Loucy (cell line): ENCODE results near the gene BEX2.

ENCODE experiments used
- H2AFZ ChIP-seq: fragments of 200-600 bp; sonication (generic); 2 replicates; pipeline ENCODE4 v1.6.0; 2016; ENCODE audit warnings: antibody characterized with exemption, mild to moderate bottlenecking, low read length, moderate library complexity
- H3F3A ChIP-seq: fragments of 200-600 bp; 2 replicates; pipeline ENCODE4 v1.6.0; 2016; ENCODE audit warnings: antibody characterized with exemption, low read depth, mild to moderate bottlenecking
- H3K27me3 ChIP-seq: fragments of 200-600 bp; sonication (generic); 2 replicates; pipeline ENCODE4 v1.6.1; 2014; ENCODE audit warnings: low read length, mild to moderate bottlenecking; ENCODE audit not compliant: insufficient read depth, poor library complexity, severe bottlenecking
- H3K36me3 ChIP-seq: fragments of 200-600 bp; sonication (generic); 2 replicates; pipeline ENCODE4 v1.6.1; 2016; ENCODE audit warnings: low read length; ENCODE audit not compliant: insufficient read depth
- H3K4me1 ChIP-seq: fragments of 200-600 bp; sonication (generic); 2 replicates; pipeline ENCODE4 v1.5.1; 2014; ENCODE audit warnings: low read length, mild to moderate bottlenecking; ENCODE audit not compliant: insufficient read depth, poor library complexity, severe bottlenecking
- H3K4me2 ChIP-seq: fragments of 200-600 bp; sonication (generic); 2 replicates; pipeline ENCODE4 v1.6.0; 2014; ENCODE audit warnings: antibody characterized with exemption, low read length, low read depth, mild to moderate bottlenecking; ENCODE audit not compliant: poor library complexity, severe bottlenecking
- H3K4me3 ChIP-seq: fragments of 200-600 bp; sonication (generic); 2 replicates; pipeline ENCODE4 v1.5.1; 2014; ENCODE audit warnings: low read length, mild to moderate bottlenecking, mixed read lengths; ENCODE audit not compliant: poor library complexity, severe bottlenecking
- H3K79me2 ChIP-seq: fragments of 200-600 bp; sonication (generic); 2 replicates; pipeline ENCODE4 v1.6.1; 2014; ENCODE audit warnings: low read length; ENCODE audit not compliant: insufficient read depth
- H3K9ac ChIP-seq: fragments of 200-600 bp; sonication (generic); 2 replicates; pipeline ENCODE4 v1.6.0; 2014; ENCODE audit warnings: mild to moderate bottlenecking, low read depth, low read length, moderate library complexity; ENCODE audit not compliant: poor library complexity, severe bottlenecking
- H3K9me2 ChIP-seq: fragments of 200-600 bp; sonication (generic); replicated peaks from 2 replicates; pipeline ENCODE4 v1.6.1; 2016; ENCODE audit warnings: low read depth, low read length, mixed read lengths
- H3K9me3 ChIP-seq: fragments of 200-600 bp; sonication (generic); 2 replicates; pipeline ENCODE4 v1.6.1; 2014; ENCODE audit warnings: mild to moderate bottlenecking, antibody characterized with exemption, low read length, low read depth; ENCODE audit not compliant: insufficient read depth
- H4K20me1 ChIP-seq: fragments of 200-600 bp; sonication (generic); 2 replicates; pipeline ENCODE4 v1.6.0; 2014; ENCODE audit warnings: antibody characterized with exemption, low read length, mild to moderate bottlenecking; ENCODE audit not compliant: insufficient read depth, poor library complexity, severe bottlenecking
- EZH2phosphoT487 ChIP-seq: fragments of 200-600 bp; IDR thresholded peaks from 2 replicates; pipeline ENCODE4 v1.6.1; 2018; ENCODE audit warnings: antibody characterized with exemption, mild to moderate bottlenecking, moderate library complexity, borderline replicate concordance
- TF ChIP-seq, protein P1 (sequence below): fragments of 200-600 bp; sonication (generic); conservative IDR thresholded peaks from 2 replicates; pipeline ENCODE4 v1.5.1; 2014; ENCODE audit warnings: mild to moderate bottlenecking, antibody characterized with exemption, low read length

Gene BEX2

GRCh38 chrX:103357871-103358270 is 47.1 kb upstream of the BEX2 start:
- TF ChIP-seq, protein P1, sequence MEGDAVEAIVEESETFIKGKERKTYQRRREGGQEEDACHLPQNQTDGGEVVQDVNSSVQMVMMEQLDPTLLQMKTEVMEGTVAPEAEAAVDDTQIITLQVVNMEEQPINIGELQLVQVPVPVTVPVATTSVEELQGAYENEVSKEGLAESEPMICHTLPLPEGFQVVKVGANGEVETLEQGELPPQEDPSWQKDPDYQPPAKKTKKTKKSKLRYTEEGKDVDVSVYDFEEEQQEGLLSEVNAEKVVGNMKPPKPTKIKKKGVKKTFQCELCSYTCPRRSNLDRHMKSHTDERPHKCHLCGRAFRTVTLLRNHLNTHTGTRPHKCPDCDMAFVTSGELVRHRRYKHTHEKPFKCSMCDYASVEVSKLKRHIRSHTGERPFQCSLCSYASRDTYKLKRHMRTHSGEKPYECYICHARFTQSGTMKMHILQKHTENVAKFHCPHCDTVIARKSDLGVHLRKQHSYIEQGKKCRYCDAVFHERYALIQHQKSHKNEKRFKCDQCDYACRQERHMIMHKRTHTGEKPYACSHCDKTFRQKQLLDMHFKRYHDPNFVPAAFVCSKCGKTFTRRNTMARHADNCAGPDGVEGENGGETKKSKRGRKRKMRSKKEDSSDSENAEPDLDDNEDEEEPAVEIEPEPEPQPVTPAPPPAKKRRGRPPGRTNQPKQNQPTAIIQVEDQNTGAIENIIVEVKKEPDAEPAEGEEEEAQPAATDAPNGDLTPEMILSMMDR = no peak
- TF ChIP-seq EZH2phosphoT487 = no peak
- Histone ChIP-seq H3K4me3 (peak overlapping the region; percentile 96), H3F3A (no peaks in the 10 kb centered on the region), H3K4me2 (peak overlapping the region; percentile 89), H3K9me2 (no peaks in the 10 kb centered on the region), H3K27me3 (no peaks in the 10 kb centered on the region), H3K4me1 (peaks cover 12% of the 10 kb centered on the region), H3K9ac (peak overlapping the region; percentile 94), H3K79me2 (peaks cover 18% of the 10 kb centered on the region; the same call in 1 of the 2 replicates), H2AFZ (no peak overlapping the region), H3K9me3 (no peaks in the 10 kb centered on the region), H4K20me1 (no peaks in the 10 kb centered on the region), H3K36me3 (no peaks in the 10 kb centered on the region)

DNA sequence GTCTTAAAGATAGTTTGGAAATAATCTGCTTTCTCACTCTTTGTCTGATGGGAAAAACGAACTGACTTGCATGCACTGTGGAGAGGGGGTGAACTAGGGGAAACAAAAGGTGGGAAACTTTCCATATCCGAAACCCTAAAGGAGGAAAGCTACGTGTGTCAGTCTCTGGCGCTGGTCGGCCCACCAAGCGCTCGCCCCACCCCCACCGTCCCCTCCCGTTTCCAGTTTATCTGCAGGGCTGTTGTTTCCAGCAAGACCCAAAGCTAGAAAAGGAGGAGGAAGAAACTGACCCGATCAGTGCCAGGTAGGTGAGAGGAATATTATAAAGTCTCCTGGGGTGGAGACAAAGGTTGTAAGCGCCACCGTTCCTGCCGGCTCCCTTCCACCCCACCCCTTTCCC is 46.1 kb upstream of the BEX2 start:
- Histone ChIP-seq H3K4me2 (peak overlapping the region; percentile 89), H3K27me3 (no peaks in the 10 kb centered on the region), H3K36me3 (no peaks in the 10 kb centered on the region), H3K4me3 (peak overlapping the region; percentile 96), H3F3A (no peaks in the 10 kb centered on the region), H3K9ac (peak overlapping the region; percentile 94), H2AFZ (peak overlapping the region; percentile 94), H3K79me2 (peaks cover 18% of the 10 kb centered on the region; the same call in 1 of the 2 replicates), H3K4me1 (peaks cover 12% of the 10 kb centered on the region), H3K9me2 (no peaks in the 10 kb centered on the region), H3K9me3 (no peaks in the 10 kb centered on the region), H4K20me1 (no peaks in the 10 kb centered on the region)
- TF ChIP-seq, protein P1 = no peak
- no peak for TF ChIP-seq EZH2phosphoT487

GRCh38 chrX:103356130-103356798 is 45.5 kb upstream of the BEX2 start, which contains the start of gene TCEAL9:
TCEAL9 (plus strand) TSS chrX:103356506; CDS start chrX:103357685, 1,179 bp downstream.
- Histone ChIP-seq H3K36me3 (no peaks in the 10 kb centered on the region), H3K9ac (peak within 1 kb of the TSS; percentile 94), H4K20me1 (no peaks in the 10 kb centered on the region), H3K27me3 (no peaks in the 10 kb centered on the region), H3K4me3 (peak within 1 kb of the TSS; percentile 96), H3K9me2 (no peaks in the 10 kb centered on the region), H2AFZ (peak within 1 kb of the TSS; percentile 94), H3K4me2 (peak within 1 kb of the TSS; percentile 89), H3K4me1 (peaks cover 12% of the 10 kb centered on the region), H3K9me3 (no peaks in the 10 kb centered on the region), H3K79me2 (peaks cover 18% of the 10 kb centered on the region; the same call in 1 of the 2 replicates), H3F3A (no peaks in the 10 kb centered on the region)
- no peak for TF ChIP-seq EZH2phosphoT487
- TF ChIP-seq, protein P1 = no peak
